ENCODE results near the gene PCSK6.

PCSK6 gene

GRCh38 chr15:101494251-101494796, 4.8 kb upstream of the PCSK6 start:
- TF ChIP-seq CTCF (conservative IDR thresholded peaks at IDR 0.05; ENCODE audit: low read depth, low read length) = no peak
- H3K4me3 ChIP-seq (ENCODE audit: low read depth, low read length) = no peak overlapping the region
- DNase-seq (ENCODE audit: low read depth) = no peak

- no peak for DNase-seq (ENCODE audit: low read depth)
- TF ChIP-seq CTCF (conservative IDR thresholded peaks at IDR 0.05; ENCODE audit: low read depth, low read length) = no peak
- H3K4me3 ChIP-seq (ENCODE audit: low read depth, low read length) = no peak overlapping the region
These were observed 3.5 kb upstream of the PCSK6 start for GRCh38 chr15:101492766-101493692.

- no peak for TF ChIP-seq CTCF (conservative IDR thresholded peaks at IDR 0.05; ENCODE audit: low read depth, low read length)
- DNase-seq (ENCODE audit: low read depth) = no peak
These were observed 2.5 kb upstream of the PCSK6 start for GRCh38 chr15:101491734-101492640.

GRCh38 chr15:101490922-101491733, 1.6 kb upstream of the PCSK6 start:
- no peak for TF ChIP-seq CTCF (conservative IDR thresholded peaks at IDR 0.05; ENCODE audit: low read depth, low read length)
- no peak for DNase-seq (ENCODE audit: low read depth)
- no peak overlapping the region for H3K4me3 ChIP-seq (ENCODE audit: low read depth, low read length)

More at GRCh38 chr15:101491734-101492640, 2.5 kb upstream of the PCSK6 start:
- H3K4me3 ChIP-seq (ENCODE audit: low read depth, low read length) = no peak overlapping the region

GRCh38 chr15:101490408-101490891, 943 bp upstream of the PCSK6 start:
- no peak for DNase-seq (ENCODE audit: low read depth)
- no peak for TF ChIP-seq CTCF (conservative IDR thresholded peaks at IDR 0.05; ENCODE audit: low read depth, low read length)

GRCh38 chr15:101489237-101489598, 289 bp downstream of the PCSK6 start:
- H3K4me3 ChIP-seq (ENCODE audit: low read depth, low read length) = no peak overlapping the region
- no peak for TF ChIP-seq CTCF (conservative IDR thresholded peaks at IDR 0.05; ENCODE audit: low read depth, low read length)
- peak; percentile 7 for DNase-seq (ENCODE audit: low read depth)

More at GRCh38 chr15:101490408-101490891, 943 bp upstream of the PCSK6 start:
- no peak overlapping the region for H3K4me3 ChIP-seq (ENCODE audit: low read depth, low read length)
